Motor neuron (in vitro differentiated cells): ENCODE results near the gene NTN1. TPM values are rescaled to one million over a fixed set of nuclear protein-coding genes. Genes with fewer than 3 reads are reported as not detected.

Experiments
- ATAC-seq, 8 experiments: fragments of 200-7000 bp; cut with Tn5 transposase; replicated peaks in 6 of 8; 2 replicates each; pipeline ENCODE4 v1.8.0; 2021; ENCODE audit warnings: mild to moderate bottlenecking in 8 of 8, moderate library complexity in 8 of 8
- H3K27ac ChIP-seq, 2 donors: fragments of 250-450 bp; sonication (Bioruptor Pico); 2 replicates each; pipeline ENCODE4 v1.9.0; 2021; ENCODE audit warnings: antibody characterized with exemption in 2 of 2, mild to moderate bottlenecking in 2 of 2, moderate library complexity in 1 of 2
- H3K4me1 ChIP-seq, 2 donors: fragments of 250-450 bp; sonication (Bioruptor Pico); replicated peaks in 1 of 2; 2 replicates each; pipeline ENCODE4 v1.6.1; 2021; ENCODE audit warnings: antibody characterized with exemption in 2 of 2, mild to moderate bottlenecking in 2 of 2, moderate library complexity in 1 of 2
- H3K4me3 ChIP-seq, 5 donors: fragments of 250-450 bp; sonication (Bioruptor Pico); 2 replicates each; pipeline ENCODE4 v1.9.0; 2021; ENCODE audit warnings: antibody characterized with exemption in 5 of 5, mild to moderate bottlenecking in 5 of 5, moderate library complexity in 4 of 5
- WGBS, 10 experiments: fragments of 450-650 bp; shearing (Covaris generic); methylation state at CpG; one replicate each; pipeline ENCODE4 v1.0.0; 2022; 5-methylcytosine and 5-hydroxymethylcytosine counted together
- in situ Hi-C, 9 experiments: fragments of 400-800 bp; cut with MboI; loops; one replicate each; pipeline ENCODE4 v1.15.0; 2021; ENCODE audit warnings: low sequenced_read_pairs in 9 of 9, low pct_unique_long_range_greater_than_20kb in 2 of 9; ENCODE audit not compliant: unreplicated experiment in 9 of 9
- total RNA-seq, 8 experiments: library from RNA; unstranded; fragments of 300-600 nt; gene quantifications; 2 replicates each; pipeline versions ENCODE4 v1.2.3 to v1.2.4, GENCODE V29; 2022

NTN1 gene
- total RNA-seq, 8 experiments from 2014 or later = 8.0 to 491 (median 16.4) TPM

- no peak overlapping the region for H3K4me3 ChIP-seq
- in situ Hi-C loops = no loop called here
- ATAC-seq = peak in 7 of 8 experiments; percentile 39 to 80 (median 61)
- WGBS, 10 experiments = 33 to 100% (median 72%) methylated on average over 2 to 7 of the region's 17 CpGs
- peaks cover 19 to 20% of the 10 kb centered on the region in 2 donors for H3K4me1 ChIP-seq
- peak overlapping the region in 1 of 2 donors; percentile 56 for H3K27ac ChIP-seq
These were observed 102.6 kb downstream of the NTN1 start for GRCh38 chr17:9123594-9124553.

DNA sequence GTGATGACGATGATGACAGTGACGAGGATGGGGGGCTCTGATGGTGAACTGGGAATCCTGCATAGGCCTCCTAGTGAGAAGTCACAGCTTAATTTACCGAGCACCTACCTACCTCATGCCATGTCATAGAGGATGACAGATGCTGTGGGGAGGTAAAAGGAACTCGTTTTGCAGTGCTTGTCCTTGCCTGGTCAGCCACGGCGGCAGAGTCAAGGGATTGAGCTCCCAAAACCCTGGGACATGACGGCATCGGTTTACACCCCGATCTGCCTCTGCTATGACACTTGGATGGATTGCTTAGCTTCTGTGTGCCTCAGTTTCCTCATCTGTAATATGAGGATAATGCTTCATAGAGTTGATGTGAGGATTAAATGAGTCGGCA lies 103.2 kb downstream of the NTN1 start:
- H3K4me1 ChIP-seq = peaks cover 19 to 20% of the 10 kb centered on the region in 2 donors
- in situ Hi-C loops = no loop called here
- H3K27ac ChIP-seq = peak overlapping the region in 1 of 2 donors; percentile 56
- WGBS, 10 experiments = 53 to 100% (median 86%) methylated on average over 1 to 6 of the region's 10 CpGs; no CpG with 5 or more reads in 6 of the 10 experiments
- H3K4me3 ChIP-seq = no peak overlapping the region
- ATAC-seq = no peak

GRCh38 chr17:9125722-9126121 lies 104.4 kb downstream of the NTN1 start:
- no peak overlapping the region for H3K27ac ChIP-seq
- ATAC-seq = no peak
- in situ Hi-C loops = no loop called here
- H3K4me1 ChIP-seq = peaks cover 16 to 17% of the 10 kb centered on the region in 2 donors
- no peak overlapping the region for H3K4me3 ChIP-seq
- WGBS, 10 experiments = 75 to 100% (median 90%) methylated on average over 3 to 7 of the region's 8 CpGs; no CpG with 5 or more reads in 2 of the 10 experiments

- Histone ChIP-seq H3K4me1 (peaks cover 8 to 14% of the 10 kb centered on the region in 2 donors), H3K4me3 (no peak overlapping the region), H3K27ac (no peak overlapping the region)
- ATAC-seq = no peak
- WGBS, 10 experiments = 66 to 100% (median 93%) methylated on average over 1 to 3 of the region's 7 CpGs; no CpG with 5 or more reads in 7 of the 10 experiments
- in situ Hi-C loops = no loop called here
These were observed 106.0 kb downstream of the NTN1 start for GRCh38 chr17:9127340-9127739.

DNA sequence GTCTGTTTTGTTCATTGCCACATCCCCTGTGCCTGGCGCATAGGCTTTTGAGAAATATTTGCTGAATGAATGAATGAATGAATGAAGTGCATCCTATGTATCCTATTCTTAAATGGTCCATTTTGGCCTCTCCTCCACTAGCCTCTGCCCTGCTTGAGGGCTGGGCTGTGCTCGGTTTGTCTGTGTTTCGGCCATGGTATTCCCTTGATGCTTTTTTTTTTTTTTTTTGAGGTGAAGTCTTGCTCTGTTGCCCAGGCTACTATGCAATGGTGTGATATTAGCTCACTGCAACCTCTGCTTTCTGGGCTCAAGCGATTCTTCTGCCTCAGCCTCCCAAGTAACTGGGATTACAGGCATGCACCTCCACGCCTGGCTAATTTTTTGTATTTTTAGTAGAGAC lies 110.1 kb downstream of the NTN1 start:
- in situ Hi-C loops = no loop called here
- no peaks in the 10 kb centered on the region for H3K4me1 ChIP-seq
- peak in 1 of 8 experiments; percentile 64 for ATAC-seq
- WGBS, 10 experiments = 58 to 100% (median 80%) methylated on average over 1 to 5 of the region's 5 CpGs; no CpG with 5 or more reads in 2 of the 10 experiments
- no peak overlapping the region for H3K27ac ChIP-seq
- H3K4me3 ChIP-seq = no peak overlapping the region

- WGBS, 10 experiments = 40 to 100% (median 88%) methylated on average over 2 to 7 of the region's 9 CpGs; no CpG with 5 or more reads in 1 of the 10 experiments
- Histone ChIP-seq H3K27ac (no peak overlapping the region), H3K4me3 (no peak overlapping the region), H3K4me1 (peaks cover 0 to 2% of the 10 kb centered on the region in 2 donors)
- in situ Hi-C loops = no loop called here
- no peak for ATAC-seq
These were observed 111.0 kb downstream of the NTN1 start for GRCh38 chr17:9132291-9132690.

GRCh38 chr17:9132944-9133610 lies 111.8 kb downstream of the NTN1 start:
- no peak for ATAC-seq
- Histone ChIP-seq H3K27ac (no peak overlapping the region), H3K4me1 (peaks cover 0 to 2% of the 10 kb centered on the region in 2 donors), H3K4me3 (no peak overlapping the region)
- in situ Hi-C loops = no loop called here
- 79 to 100% (median 100%) methylated on average over 1 to 5 of the region's 14 CpGs; no CpG with 5 or more reads in 1 of the 10 experiments for WGBS, 10 experiments

DNA sequence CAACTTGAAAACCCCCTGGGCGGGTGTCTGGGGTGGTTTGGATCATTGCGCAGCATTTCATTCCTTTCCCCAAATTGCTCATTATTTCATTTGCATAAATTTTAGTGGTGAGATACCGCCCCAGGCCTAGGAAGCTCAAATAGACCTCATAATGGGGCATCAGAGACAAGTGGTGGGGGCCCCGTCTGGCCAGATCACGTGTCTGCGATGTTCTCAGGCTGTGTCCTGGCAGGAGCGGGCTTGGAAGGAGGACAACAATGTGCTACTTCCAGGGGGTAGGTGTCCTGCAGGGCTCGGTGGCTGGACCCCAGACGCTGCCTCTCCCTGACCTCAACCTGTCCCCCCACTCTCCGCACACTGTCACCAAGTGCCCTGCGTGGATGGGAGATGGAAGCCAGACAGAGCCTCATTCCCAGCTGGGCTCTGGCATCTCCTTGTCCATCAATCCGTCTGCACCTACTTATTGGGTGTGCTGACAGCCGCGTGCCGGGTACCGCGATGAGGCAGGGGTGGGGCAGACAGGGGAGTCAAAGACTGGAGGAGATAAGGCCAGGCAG lies 116.9 kb downstream of the NTN1 start:
- Histone ChIP-seq H3K4me3 (no peak overlapping the region), H3K27ac (no peak overlapping the region), H3K4me1 (peaks cover 10 to 21% of the 10 kb centered on the region in 2 donors)
- peak in 3 of 8 experiments; percentile 65 to 67 (median 66) for ATAC-seq
- 20 to 96% (median 80%) methylated on average over 1 to 6 of the region's 17 CpGs; no CpG with 5 or more reads in 5 of the 10 experiments for WGBS, 10 experiments
- in situ Hi-C loops = no loop called here

DNA sequence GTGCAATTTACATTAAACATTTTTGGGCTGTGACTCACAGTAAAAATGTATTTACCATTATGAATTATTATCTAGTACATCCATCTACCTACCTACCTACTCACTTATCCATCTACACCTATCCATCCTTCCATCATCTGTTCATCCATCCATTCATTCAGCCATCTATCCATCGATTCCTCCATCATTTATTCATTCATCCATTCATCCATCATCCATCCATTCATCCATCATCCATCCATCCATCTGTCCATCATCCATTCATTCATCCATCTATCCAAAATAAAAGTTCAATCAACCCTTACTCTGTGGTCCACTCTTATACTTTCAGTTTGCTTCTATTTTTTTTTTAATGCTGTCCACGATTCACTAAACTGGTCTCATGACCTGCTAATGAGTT lies 118.4 kb downstream of the NTN1 start:
- H3K4me3 ChIP-seq = no peak overlapping the region
- peaks cover 12 to 25% of the 10 kb centered on the region in 2 donors for H3K4me1 ChIP-seq
- no peak overlapping the region for H3K27ac ChIP-seq
- WGBS, 10 experiments = 45 to 89% (median 79%) methylated on average over 1 to 2 of the region's 2 CpGs; no CpG with 5 or more reads in 1 of the 10 experiments
- in situ Hi-C loops = no loop called here
- no peak for ATAC-seq

GRCh38 chr17:9140550-9141424 lies 119.5 kb downstream of the NTN1 start:
- no peak overlapping the region for H3K4me3 ChIP-seq
- peaks cover 19 to 33% of the 10 kb centered on the region in 2 donors for H3K4me1 ChIP-seq
- 48 to 100% (median 69%) methylated on average over 1 to 11 of the region's 13 CpGs; no CpG with 5 or more reads in 2 of the 10 experiments for WGBS, 10 experiments
- ATAC-seq = peak in 5 of 8 experiments; percentile 9 to 37 (median 32)
- in situ Hi-C loops = no loop called here
- H3K27ac ChIP-seq = no peak overlapping the region

GRCh38 chr17:9141425-9141753 lies 120.1 kb downstream of the NTN1 start:
- peaks cover 19 to 39% of the 10 kb centered on the region in 2 donors for H3K4me1 ChIP-seq
- in situ Hi-C loops = no loop called here
- no peak overlapping the region for H3K27ac ChIP-seq
- no peak for ATAC-seq
- WGBS, 10 experiments = 70 to 100% (median 91%) methylated on average over 1 to 4 of the region's 4 CpGs; no CpG with 5 or more reads in 5 of the 10 experiments
- no peak overlapping the region for H3K4me3 ChIP-seq
